ENCODE measurements around the gene HNRNPA2B1. TPM values are rescaled to one million over a fixed set of nuclear protein-coding genes. Genes with fewer than 3 reads are reported as not detected.

Gene HNRNPA2B1
- polyA plus RNA-seq, 3 donors from 2014 or later, result 442 to 823 (median 643) TPM

- H3K36me3 Mint-ChIP-seq, result peaks cover 12 to 33% (median 26%) of the 10 kb centered on the region in 3 donors
- peak overlapping the region; percentile 88 to 92 (median 89) for H3K4me3 Mint-ChIP-seq
- H3K27ac Mint-ChIP-seq, result peak overlapping the region; percentile 77 to 93 (median 88)
- H3K27me3 Mint-ChIP-seq (ENCODE audit: low read depth in 3 of 3), result peaks cover 28 to 41% (median 40%) of the 10 kb centered on the region in 3 donors
- H3K4me1 Mint-ChIP-seq, result peaks cover 56 to 68% of the 10 kb centered on the region in 2 donors
- no peak for DNase-seq
- peaks cover 0 to 4% (median 0%) of the 10 kb centered on the region in 6 donors for H3K9me3 Mint-ChIP-seq
Measured at GRCh38 chr7:26203016-26203415, 2.5 kb upstream of the HNRNPA2B1 start.

GRCh38 chr7:26202019-26202990 is 1.8 kb upstream of the HNRNPA2B1 start:
- peaks cover 61 to 74% of the 10 kb centered on the region in 2 donors for H3K4me1 Mint-ChIP-seq
- H3K9me3 Mint-ChIP-seq, result peaks cover 0 to 4% (median 0%) of the 10 kb centered on the region in 6 donors
- peaks cover 29 to 41% (median 40%) of the 10 kb centered on the region in 3 donors for H3K27me3 Mint-ChIP-seq (ENCODE audit: low read depth in 3 of 3)
- DNase-seq, result peak in 1 of 3 donors; percentile 64
- H3K4me3 Mint-ChIP-seq, result peak overlapping the region; percentile 88 to 100 (median 90)
- peak overlapping the region; percentile 85 to 100 (median 90) for H3K27ac Mint-ChIP-seq
- peaks cover 14 to 32% (median 26%) of the 10 kb centered on the region in 3 donors for H3K36me3 Mint-ChIP-seq

DNA sequence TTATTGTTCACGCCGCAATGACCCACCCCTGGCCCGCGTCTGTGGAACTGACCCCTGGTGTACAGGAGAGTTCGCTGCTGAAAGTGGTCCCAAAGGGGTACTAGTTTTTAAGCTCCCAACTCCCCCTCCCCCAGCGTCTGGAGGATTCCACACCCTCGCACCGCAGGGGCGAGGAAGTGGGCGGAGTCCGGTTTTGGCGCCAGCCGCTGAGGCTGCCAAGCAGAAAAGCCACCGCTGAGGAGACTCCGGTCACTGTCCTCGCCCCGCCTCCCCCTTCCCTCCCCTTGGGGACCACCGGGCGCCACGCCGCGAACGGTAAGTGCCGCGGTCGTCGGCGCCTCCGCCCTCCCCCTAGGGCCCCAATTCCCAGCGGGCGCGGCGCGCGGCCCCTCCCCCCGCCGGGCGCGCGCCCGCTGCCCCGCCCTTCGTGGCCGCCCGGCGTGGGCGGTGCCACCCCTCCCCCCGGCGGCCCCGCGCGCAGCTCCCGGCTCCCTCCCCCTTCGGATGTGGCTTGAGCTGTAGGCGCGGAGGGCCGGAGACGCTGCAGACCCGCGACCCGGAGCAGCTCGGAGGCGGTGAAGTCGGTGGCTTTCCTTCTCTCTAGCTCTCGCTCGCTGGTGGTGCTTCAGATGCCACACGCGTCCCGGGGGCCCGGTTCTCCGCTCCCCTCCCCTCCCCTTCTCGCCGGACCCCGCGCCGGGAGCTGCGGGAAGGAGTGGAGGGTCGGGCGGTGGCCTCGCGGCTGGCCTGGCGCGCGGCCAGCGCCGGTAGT is 887 bp upstream of the HNRNPA2B1 start, which contains the start of gene CBX3:
CBX3 (plus strand) TSS at position 499 of the 772 bp plus-strand sequence. CDS start 1,254 bp downstream, outside the sequence.
- Mint-ChIP-seq H3K27me3 (ENCODE audit: low read depth in 3 of 3) (peaks cover 30 to 45% (median 41%) of the 10 kb centered on the region in 3 donors), H3K27ac (peak within 1 kb of the TSS; percentile 96 to 100 (median 100)), H3K9me3 (peaks cover 0 to 4% (median 0%) of the 10 kb centered on the region in 6 donors), H3K4me1 (peaks cover 69 to 74% of the 10 kb centered on the region in 2 donors), H3K4me3 (peak within 1 kb of the TSS; percentile 98 to 100 (median 100)), H3K36me3 (peaks cover 23 to 34% (median 29%) of the 10 kb centered on the region in 3 donors)
- DNase-seq, result peak; percentile 96 to 97 (median 97)

GRCh38 chr7:26200038-26200443 is 505 bp downstream of the HNRNPA2B1 start:
- Mint-ChIP-seq H3K9me3 (peaks cover 0 to 4% (median 0%) of the 10 kb centered on the region in 6 donors), H3K27me3 (ENCODE audit: low read depth in 3 of 3) (peaks cover 37 to 58% (median 53%) of the 10 kb centered on the region in 3 donors), H3K27ac (peak overlapping the region; percentile 96 to 100 (median 100)), H3K4me3 (peak overlapping the region; percentile 98 to 100 (median 100)), H3K36me3 (peaks cover 35 to 44% (median 43%) of the 10 kb centered on the region in 3 donors), H3K4me1 (peaks cover 73 to 74% of the 10 kb centered on the region in 2 donors)
- peak; percentile 80 to 82 (median 80) for DNase-seq

DNA sequence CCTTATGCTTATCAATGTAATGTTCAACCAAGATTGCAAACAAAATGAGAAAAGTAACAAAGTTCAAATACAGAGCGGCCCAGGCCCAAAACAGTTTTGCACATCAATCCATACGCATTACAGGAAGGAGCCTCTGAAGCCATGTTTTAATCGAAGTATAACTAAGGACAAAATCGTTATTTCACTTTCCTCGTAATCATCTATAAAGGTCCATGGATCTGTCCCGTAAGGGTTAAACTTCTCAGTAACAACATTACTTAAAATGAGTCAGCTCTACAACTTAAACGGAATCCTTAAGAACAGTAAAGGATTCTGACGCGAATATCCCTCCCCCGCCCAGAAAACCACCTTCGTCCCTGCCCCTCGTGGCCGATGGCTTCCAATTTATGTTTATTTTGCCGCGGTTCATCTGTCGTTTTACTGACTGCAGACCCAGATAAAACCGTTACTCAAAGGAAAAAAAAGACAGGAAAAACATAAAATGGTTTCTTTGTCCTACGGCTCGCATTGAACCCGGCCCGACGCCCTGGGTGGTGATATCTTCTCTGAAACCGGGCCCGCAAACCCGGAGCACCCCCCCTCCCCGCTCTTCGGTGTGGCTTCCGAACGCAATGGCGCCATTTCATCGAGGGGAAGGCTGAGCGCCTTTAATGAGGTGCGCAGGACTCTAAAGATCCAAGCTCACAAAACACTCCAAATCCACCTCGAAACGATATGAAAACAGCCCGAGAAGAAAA is 1.1 kb downstream of the HNRNPA2B1 start:
- Mint-ChIP-seq H3K27me3 (ENCODE audit: low read depth in 3 of 3) (peaks cover 40 to 61% (median 56%) of the 10 kb centered on the region in 3 donors), H3K4me3 (peak overlapping the region; percentile 98 to 100 (median 100)), H3K4me1 (peaks cover 73 to 74% of the 10 kb centered on the region in 2 donors), H3K36me3 (peaks cover 36 to 46% (median 43%) of the 10 kb centered on the region in 3 donors), H3K27ac (peak overlapping the region; percentile 96 to 100 (median 100)), H3K9me3 (peaks cover 0 to 4% (median 0%) of the 10 kb centered on the region in 6 donors)
- DNase-seq, result peak in 2 of 3 donors; percentile 51 to 79

- Mint-ChIP-seq H3K4me3 (peak overlapping the region; percentile 98 to 100 (median 100)), H3K9me3 (peaks cover 0 to 4% (median 0%) of the 10 kb centered on the region in 6 donors), H3K27ac (peak overlapping the region; percentile 96 to 100 (median 100)), H3K4me1 (peaks cover 73 to 74% of the 10 kb centered on the region in 2 donors), H3K27me3 (ENCODE audit: low read depth in 3 of 3) (peaks cover 45 to 68% (median 62%) of the 10 kb centered on the region in 3 donors), H3K36me3 (peaks cover 40 to 52% (median 47%) of the 10 kb centered on the region in 3 donors)
- no peak for DNase-seq
Measured at GRCh38 chr7:26198781-26199169, 1.8 kb downstream of the HNRNPA2B1 start.

DNA sequence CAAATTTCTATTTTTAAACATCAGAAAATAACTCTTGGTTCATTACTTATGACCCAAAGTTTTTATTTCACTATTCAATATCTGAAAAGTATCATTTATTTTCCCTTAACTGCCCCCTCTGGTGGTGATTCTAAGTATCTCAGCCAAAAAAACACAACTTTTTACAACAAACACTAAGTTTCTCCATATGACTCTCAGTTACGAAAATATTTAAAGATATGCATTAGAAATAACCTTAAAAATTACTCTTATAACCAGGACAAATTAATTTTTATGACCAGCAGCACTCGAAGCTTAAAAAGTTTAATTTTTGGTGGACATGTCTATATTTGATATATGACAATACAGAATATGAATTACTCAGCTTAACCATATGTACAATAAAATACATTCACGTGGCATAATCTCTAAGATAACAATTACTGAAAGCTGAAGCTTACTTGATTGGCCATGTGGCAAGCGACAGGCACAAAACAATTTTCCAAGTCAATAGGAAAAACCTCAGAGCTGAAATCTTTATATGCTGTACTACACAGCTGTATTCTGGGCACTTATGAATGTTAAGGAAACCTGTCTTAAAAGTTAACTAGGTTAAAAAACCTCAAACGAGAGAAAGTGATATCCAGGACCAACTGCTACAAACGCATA is 2.3 kb downstream of the HNRNPA2B1 start:
- H3K9me3 Mint-ChIP-seq, result peaks cover 0 to 4% (median 0%) of the 10 kb centered on the region in 6 donors
- DNase-seq, result peak in 2 of 3 donors; percentile 45 to 58
- peaks cover 45 to 57% (median 52%) of the 10 kb centered on the region in 3 donors for H3K36me3 Mint-ChIP-seq
- peaks cover 45 to 68% (median 65%) of the 10 kb centered on the region in 3 donors for H3K27me3 Mint-ChIP-seq (ENCODE audit: low read depth in 3 of 3)
- peak overlapping the region; percentile 96 to 100 (median 100) for H3K27ac Mint-ChIP-seq
- H3K4me3 Mint-ChIP-seq, result peak overlapping the region; percentile 98 to 100 (median 100)
- H3K4me1 Mint-ChIP-seq, result peaks cover 73 to 74% of the 10 kb centered on the region in 2 donors

GRCh38 chr7:26197153-26198115 is 3.1 kb downstream of the HNRNPA2B1 start:
- Mint-ChIP-seq H3K27me3 (ENCODE audit: low read depth in 3 of 3) (peaks cover 49 to 66% (median 66%) of the 10 kb centered on the region in 3 donors), H3K4me1 (peaks cover 73 to 74% of the 10 kb centered on the region in 2 donors)

GRCh38 chr7:26195867-26196657 is 4.5 kb downstream of the HNRNPA2B1 start:
- Mint-ChIP-seq H3K27me3 (ENCODE audit: low read depth in 3 of 3) (peaks cover 46 to 66% (median 62%) of the 10 kb centered on the region in 3 donors), H3K36me3 (peaks cover 59 to 74% (median 73%) of the 10 kb centered on the region in 3 donors), H3K4me3 (peak overlapping the region; percentile 66 to 99 (median 75)), H3K4me1 (peaks cover 83 to 87% of the 10 kb centered on the region in 2 donors), H3K9me3 (peaks cover 0 to 4% (median 0%) of the 10 kb centered on the region in 6 donors), H3K27ac (peak overlapping the region; percentile 85 to 100 (median 88))
- DNase-seq, result no peak

More at GRCh38 chr7:26197153-26198115, 3.1 kb downstream of the HNRNPA2B1 start:
- H3K4me3 Mint-ChIP-seq, result peak overlapping the region; percentile 98 to 100 (median 100)
- peaks cover 0 to 4% (median 0%) of the 10 kb centered on the region in 6 donors for H3K9me3 Mint-ChIP-seq
- peak overlapping the region; percentile 96 to 100 (median 100) for H3K27ac Mint-ChIP-seq
- peak in 2 of 3 donors; percentile 25 to 28 for DNase-seq
- peaks cover 52 to 66% (median 60%) of the 10 kb centered on the region in 3 donors for H3K36me3 Mint-ChIP-seq

- H3K36me3 Mint-ChIP-seq, result peaks cover 65 to 80% (median 73%) of the 10 kb centered on the region in 3 donors
- peaks cover 88 to 96% of the 10 kb centered on the region in 2 donors for H3K4me1 Mint-ChIP-seq
- H3K27ac Mint-ChIP-seq, result peak overlapping the region; percentile 55 to 100 (median 85)
- H3K4me3 Mint-ChIP-seq, result peak overlapping the region; percentile 37 to 79 (median 61)
- H3K9me3 Mint-ChIP-seq, result no peaks in the 10 kb centered on the region
- peaks cover 37 to 64% (median 57%) of the 10 kb centered on the region in 3 donors for H3K27me3 Mint-ChIP-seq (ENCODE audit: low read depth in 3 of 3)
- peak in 1 of 3 donors; percentile 16 for DNase-seq
Measured at GRCh38 chr7:26195182-26195581, 5.4 kb downstream of the HNRNPA2B1 start.
